ENCODE results near the gene FAM120A. TPM values are rescaled to one million over a fixed set of nuclear protein-coding genes. Genes with fewer than 3 reads are reported as not detected.

FAM120A gene
- total RNA-seq, 1 experiment from 2014 or later, result 57.1 TPM

DNA sequence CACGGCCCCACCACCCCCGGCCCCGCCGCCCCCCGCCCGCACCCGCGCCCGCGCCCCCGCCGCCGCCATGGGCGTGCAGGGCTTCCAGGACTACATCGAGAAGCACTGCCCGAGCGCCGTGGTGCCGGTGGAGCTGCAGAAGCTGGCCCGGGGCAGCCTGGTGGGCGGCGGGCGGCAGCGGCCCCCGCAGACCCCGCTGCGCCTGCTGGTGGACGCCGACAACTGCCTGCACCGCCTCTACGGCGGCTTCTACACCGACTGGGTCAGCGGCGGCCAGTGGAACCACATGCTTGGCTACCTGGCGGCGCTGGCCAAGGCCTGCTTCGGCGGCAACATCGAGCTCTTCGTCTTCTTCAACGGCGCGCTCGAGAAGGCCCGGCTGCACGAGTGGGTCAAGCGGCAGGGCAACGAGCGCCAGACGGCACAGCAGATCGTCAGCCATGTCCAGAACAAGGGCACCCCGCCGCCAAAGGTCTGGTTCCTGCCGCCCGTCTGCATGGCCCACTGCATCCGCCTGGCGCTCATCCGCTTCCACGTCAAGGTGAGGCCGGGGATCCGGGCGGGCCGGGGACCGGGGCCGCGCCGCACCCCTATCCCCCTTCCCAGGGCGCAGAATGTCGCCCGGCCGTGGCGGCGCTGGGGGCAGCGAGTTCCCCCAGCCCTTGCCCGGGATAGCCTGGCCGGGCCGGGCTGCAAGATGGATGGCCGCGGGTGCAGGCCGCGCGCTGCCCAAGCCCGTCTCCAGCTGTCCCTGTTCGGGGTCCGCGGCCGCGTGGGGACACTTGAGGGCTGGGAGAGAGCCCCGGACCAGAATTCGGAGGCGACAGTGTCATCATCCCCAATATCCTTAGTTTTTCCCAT, 594 bp downstream of the FAM120A start:
- DNase-seq (ENCODE audit: low read depth), result peak; percentile 40

DNA sequence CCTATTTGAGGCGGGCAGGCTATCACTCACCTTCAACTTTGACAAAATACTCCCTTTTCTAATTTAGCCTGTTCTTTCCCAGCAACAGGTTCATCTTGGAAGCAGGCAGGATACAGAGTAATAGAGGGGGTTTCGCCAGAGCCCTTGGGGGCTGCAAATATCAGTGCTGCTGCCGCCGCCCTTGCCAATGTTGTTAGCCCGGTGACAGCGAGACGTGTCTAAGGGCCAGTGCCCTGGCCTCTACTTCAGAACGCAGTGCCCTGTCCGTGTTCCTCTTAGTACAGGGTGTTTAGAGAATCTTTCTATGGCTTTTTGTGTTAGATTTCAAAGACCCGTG, 1.2 kb downstream of the FAM120A start:
- DNase-seq (ENCODE audit: low read depth), result no peak

- DNase-seq (ENCODE audit: low read depth), result peak; percentile 93
Observed at GRCh38 chr9:93453047-93453914, 1.8 kb downstream of the FAM120A start, which contains the start of gene FAM120AOS. Gene FAM120AOS (minus strand): TSS chr9:93453581. CDS start chr9:93452709, 872 bp downstream.

- DNase-seq (ENCODE audit: low read depth), result no peak
Observed at GRCh38 chr9:93456022-93456421, 4.5 kb downstream of the FAM120A start.

DNA sequence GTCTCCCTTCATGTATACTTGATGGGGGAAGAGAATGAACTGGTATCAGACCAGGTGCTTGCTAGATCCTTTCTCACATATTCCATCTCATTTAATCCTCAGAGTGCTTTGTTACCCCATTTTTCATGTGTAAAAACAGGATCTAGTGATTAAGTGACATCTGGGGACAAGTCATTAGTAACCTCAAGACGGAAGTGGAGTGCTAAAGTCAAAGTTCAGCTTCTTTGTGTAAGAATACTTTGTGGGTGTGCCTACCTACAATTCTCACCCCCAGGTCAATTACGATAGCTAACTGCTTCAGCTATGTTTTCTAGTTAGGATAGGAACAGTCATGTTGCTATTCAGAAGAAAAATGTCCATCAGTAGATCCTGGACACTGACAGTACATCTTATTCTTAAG, 5.0 kb downstream of the FAM120A start:
- DNase-seq (ENCODE audit: low read depth), result no peak

DNA sequence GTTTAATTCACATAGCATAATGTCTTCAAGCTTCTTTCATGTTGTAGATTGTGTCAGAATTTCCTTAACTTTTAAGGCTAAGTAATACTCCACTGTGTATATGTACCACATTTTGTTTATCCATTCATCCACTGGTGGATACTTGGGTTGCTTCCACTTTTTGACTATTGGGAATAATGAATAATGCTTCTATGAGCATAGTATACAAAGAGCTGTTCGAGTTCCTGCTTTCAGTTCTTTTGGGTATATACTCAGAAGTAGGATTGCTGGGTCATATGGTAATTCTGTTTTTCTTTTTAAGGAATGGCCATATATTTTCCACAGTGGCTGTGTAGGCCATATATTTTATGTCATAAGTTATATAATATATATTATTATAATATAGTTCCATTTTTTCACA, 5.5 kb downstream of the FAM120A start:
- no peak for DNase-seq (ENCODE audit: low read depth)

DNA sequence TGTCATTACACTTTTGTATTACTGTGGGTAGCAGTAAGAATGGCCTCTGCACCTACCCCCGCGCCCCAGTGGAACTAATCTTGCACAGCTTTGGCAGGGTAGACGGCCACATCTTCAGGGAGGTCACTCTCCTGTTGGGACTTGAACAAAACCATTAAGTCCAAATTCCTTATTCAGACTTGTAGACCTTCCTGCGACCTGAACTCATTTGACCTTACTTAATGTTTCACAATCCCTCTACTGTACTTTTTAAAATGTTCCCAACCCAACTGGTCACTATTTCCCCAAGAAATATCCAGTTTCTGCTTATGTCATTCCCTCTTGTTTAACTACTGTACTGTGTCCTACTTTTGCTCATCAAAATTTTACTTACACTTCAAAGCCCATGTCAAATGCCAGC, 7.2 kb downstream of the FAM120A start:
- no peak for DNase-seq (ENCODE audit: low read depth)

GRCh38 chr9:93459432-93459847, 8.0 kb downstream of the FAM120A start:
- DNase-seq (ENCODE audit: low read depth), result no peak

GRCh38 chr9:93460689-93461413, 9.4 kb downstream of the FAM120A start:
- DNase-seq (ENCODE audit: low read depth), result no peak

- DNase-seq (ENCODE audit: low read depth), result no peak
Observed at GRCh38 chr9:93461414-93461743, 9.9 kb downstream of the FAM120A start.

DNA sequence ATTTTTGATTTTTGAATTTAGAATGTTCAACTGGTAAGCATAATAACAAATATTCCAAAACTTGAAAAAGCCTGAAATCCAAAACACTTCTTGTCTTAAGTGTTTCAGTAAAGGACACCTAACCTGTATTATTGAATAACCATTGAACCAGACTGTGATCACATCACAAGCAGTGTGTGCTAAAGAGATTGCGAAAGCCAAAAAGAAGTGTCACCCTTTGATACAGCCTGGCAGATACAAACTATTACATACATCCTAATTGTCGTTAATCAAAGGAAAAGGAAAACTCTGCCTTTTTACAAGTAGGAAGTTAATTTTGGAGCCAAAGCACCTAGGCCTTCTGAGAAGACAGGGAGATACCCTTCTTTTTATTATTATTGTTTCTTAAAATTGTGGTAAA, 10.3 kb downstream of the FAM120A start:
- no peak for DNase-seq (ENCODE audit: low read depth)

DNA sequence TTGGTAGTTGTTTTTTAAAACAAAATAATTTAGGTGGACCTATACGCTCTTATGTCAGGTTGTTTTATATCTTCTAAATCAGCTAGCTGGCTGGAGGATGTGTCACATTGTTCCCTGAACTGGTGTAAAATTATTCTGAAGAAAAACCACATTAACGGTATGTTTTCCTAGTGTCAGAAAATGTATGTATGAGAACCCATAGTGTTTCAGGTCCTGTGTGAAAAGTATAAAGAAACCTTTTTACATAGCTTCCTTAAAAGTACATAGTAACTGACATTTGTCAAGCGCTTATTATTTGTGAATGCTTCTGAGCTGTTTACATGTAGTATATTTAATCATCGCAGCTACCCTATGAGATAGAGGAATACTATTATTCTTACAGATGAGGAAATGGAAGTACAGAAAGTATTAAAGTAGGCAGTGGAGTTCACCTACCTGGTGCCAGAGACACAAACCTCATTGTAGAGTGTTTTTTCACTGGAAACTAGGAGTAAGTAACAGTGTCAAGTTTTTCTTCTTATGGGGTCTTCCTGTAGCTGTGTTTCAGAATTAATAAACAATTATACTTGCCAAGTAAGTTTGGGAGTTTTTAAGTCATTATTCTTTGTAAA, 12.3 kb downstream of the FAM120A start:
- DNase-seq (ENCODE audit: low read depth), result no peak

DNA sequence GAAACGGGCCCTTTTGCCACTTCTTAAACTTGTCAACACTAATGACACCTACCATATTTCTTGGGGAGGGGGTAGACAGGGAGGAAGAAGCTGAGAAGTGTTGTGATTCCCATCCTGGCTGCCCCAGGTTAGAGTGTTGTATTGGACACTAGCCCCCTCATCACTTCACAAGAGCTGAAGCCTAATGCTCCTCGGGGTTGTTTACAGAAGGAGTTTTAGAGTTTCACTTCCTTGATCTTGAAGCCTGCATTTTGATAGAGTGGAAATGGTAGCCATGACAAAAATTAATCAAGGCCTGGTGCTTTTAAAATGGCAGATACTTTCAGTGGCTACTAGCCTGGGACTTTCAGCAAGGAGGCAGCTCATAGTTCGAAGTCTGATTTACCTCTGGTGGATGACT, 12.9 kb downstream of the FAM120A start:
- no peak for DNase-seq (ENCODE audit: low read depth)

GRCh38 chr9:93464876-93465275, 13.4 kb downstream of the FAM120A start:
- DNase-seq (ENCODE audit: low read depth), result no peak

- DNase-seq (ENCODE audit: low read depth), result no peak
Observed at GRCh38 chr9:93465855-93466254, 14.4 kb downstream of the FAM120A start.

- DNase-seq (ENCODE audit: low read depth), result no peak
Observed at GRCh38 chr9:93466416-93467061, 15.1 kb downstream of the FAM120A start.

- DNase-seq (ENCODE audit: low read depth), result peak; percentile 41
Observed at GRCh38 chr9:93467062-93467416, 15.6 kb downstream of the FAM120A start.

DNA sequence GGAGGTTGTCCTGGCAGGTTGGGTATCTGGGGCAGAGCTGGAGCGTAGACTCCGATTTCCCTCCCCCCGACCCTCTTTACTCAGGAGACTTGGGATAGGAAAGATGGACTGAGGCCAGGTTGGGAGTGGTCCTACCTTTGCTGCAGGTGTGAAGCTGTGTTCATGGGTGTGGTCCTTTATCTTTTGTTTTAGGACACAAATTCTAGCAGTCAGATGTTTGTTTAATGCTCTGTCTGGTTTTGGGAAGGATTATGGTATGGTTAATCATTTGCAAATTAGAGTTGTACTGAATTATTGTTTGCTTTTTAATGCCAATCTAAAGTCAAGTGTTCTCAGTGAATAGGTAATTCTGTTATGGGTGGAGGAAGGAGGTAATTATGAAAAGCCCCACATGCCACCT, 16.0 kb downstream of the FAM120A start:
- no peak for DNase-seq (ENCODE audit: low read depth)

DNA sequence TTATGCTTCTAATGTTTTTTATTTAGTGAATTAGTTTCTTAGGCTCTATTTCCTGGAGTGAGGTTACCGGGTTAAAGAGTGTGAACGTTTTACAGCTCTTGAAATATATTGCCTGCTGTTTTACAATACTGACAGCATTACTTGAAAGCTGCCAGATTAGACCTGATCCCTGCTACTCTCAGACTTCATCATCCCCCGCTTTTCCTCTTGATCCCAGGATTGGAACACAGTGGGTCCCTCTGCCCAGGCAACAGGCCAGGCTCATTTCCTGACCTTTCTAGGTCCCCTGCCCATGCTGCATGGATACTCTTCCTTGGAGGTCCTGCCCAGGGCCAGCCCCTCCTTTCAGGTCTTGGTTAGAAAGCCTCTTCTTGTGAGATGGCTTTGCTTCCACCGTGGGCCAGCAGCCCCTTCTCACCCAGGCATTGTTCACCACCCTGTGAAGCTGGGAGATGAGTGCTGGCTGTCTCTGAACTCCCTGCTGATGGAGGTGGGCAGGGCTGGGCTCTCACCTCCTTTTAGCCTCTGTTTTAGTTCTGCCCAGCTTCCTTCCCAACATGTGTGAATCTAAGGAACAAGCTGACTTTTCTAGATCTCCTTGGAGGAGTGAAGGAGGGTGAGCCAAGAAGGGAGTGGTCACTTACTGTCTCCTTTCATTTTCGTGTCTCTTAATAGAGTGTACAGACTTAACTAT, 17.4 kb downstream of the FAM120A start:
- peak; percentile 32 for DNase-seq (ENCODE audit: low read depth)

GRCh38 chr9:93470391-93470790, 18.9 kb downstream of the FAM120A start:
- no peak for DNase-seq (ENCODE audit: low read depth)

DNA sequence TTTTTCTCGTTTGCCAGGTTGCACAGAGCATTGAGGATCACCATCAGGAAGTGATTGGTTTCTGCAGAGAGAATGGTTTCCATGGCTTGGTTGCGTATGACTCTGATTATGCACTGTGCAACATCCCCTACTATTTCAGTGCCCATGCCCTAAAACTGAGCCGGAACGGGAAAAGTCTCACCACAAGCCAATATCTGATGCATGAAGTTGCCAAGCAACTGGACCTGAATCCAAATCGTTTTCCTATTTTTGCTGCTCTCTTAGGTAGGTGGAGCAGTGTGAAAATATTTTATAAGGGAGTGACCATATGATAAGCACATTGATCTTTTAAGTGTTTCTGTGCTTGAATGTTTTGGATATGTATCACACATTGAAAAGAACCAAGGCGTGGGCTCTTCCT, 19.6 kb downstream of the FAM120A start:
- DNase-seq (ENCODE audit: low read depth), result no peak

Measured in RPMI7951 (cell line).